ENCODE results near the gene FANCB.

GRCh38 chrX:14832151-14832550 lies 40.7 kb downstream of the FANCB start:
- TF ChIP-seq CTCF (IDR thresholded peaks at IDR 0.05) (no peak), POLR2A (IDR thresholded peaks at IDR 0.05) (no peak)
